Type B pancreatic cell (in vitro differentiated cells): ENCODE results near the gene CCL7. TPM values are rescaled to one million over a fixed set of nuclear protein-coding genes. Genes with fewer than 3 reads are reported as not detected.

Source experiments
- DNase-seq: peaks from one replicate; pipeline ENCODE4 v3.0.0; 2021; ENCODE audit warnings: mixed read lengths; ENCODE audit not compliant: unreplicated experiment; ENCODE audit errors: extremely low spot score
- H3K27ac Mint-ChIP-seq: 2 replicates; pipeline ENCODE4 v1.8.0; 2021; ENCODE audit warnings: mild to moderate bottlenecking, mixed read lengths
- H3K27me3 Mint-ChIP-seq: 2 replicates; pipeline ENCODE4 v1.8.0; 2021; ENCODE audit warnings: mixed read lengths
- H3K36me3 Mint-ChIP-seq: 2 replicates; pipeline ENCODE4 v1.8.0; 2021; ENCODE audit warnings: mixed read lengths
- H3K4me1 Mint-ChIP-seq: one replicate; pipeline ENCODE4 v1.8.0; 2021; ENCODE audit warnings: mixed read lengths; ENCODE audit not compliant: unreplicated experiment
- H3K4me3 Mint-ChIP-seq: 2 replicates; pipeline ENCODE4 v1.8.0; 2021; ENCODE audit warnings: mild to moderate bottlenecking, mixed read lengths
- H3K9me3 Mint-ChIP-seq: 2 replicates; pipeline ENCODE4 v1.8.0; 2021; ENCODE audit warnings: mixed read lengths
- total RNA-seq: library from RNA; stranded (reverse); gene quantifications from 2 replicates; pipeline ENCODE4 v1.2.1, GENCODE V29; 2021; ENCODE audit warnings: low replicate concordance
- TF ChIP-seq, protein P1 (sequence below): fragments of 200-600 bp; sonication (generic); conservative IDR thresholded peaks from 2 replicates; pipeline ENCODE4 v1.5.0; 2021; ENCODE audit warnings: antibody characterized with exemption, mild to moderate bottlenecking

CCL7 gene
- total RNA-seq, 1 donor from 2014 or later, result not detected

GRCh38 chr17:34248511-34249024 lies 21.5 kb upstream of the CCL7 start:
- Mint-ChIP-seq H3K4me3 (no peak overlapping the region), H3K27ac (no peak overlapping the region), H3K9me3 (no peaks in the 10 kb centered on the region), H3K4me1 (peaks cover 16% of the 10 kb centered on the region), H3K36me3 (no peaks in the 10 kb centered on the region), H3K27me3 (peaks cover 9% of the 10 kb centered on the region)
- TF ChIP-seq, protein P1, sequence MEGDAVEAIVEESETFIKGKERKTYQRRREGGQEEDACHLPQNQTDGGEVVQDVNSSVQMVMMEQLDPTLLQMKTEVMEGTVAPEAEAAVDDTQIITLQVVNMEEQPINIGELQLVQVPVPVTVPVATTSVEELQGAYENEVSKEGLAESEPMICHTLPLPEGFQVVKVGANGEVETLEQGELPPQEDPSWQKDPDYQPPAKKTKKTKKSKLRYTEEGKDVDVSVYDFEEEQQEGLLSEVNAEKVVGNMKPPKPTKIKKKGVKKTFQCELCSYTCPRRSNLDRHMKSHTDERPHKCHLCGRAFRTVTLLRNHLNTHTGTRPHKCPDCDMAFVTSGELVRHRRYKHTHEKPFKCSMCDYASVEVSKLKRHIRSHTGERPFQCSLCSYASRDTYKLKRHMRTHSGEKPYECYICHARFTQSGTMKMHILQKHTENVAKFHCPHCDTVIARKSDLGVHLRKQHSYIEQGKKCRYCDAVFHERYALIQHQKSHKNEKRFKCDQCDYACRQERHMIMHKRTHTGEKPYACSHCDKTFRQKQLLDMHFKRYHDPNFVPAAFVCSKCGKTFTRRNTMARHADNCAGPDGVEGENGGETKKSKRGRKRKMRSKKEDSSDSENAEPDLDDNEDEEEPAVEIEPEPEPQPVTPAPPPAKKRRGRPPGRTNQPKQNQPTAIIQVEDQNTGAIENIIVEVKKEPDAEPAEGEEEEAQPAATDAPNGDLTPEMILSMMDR, result no peak
- no peak for DNase-seq

DNA sequence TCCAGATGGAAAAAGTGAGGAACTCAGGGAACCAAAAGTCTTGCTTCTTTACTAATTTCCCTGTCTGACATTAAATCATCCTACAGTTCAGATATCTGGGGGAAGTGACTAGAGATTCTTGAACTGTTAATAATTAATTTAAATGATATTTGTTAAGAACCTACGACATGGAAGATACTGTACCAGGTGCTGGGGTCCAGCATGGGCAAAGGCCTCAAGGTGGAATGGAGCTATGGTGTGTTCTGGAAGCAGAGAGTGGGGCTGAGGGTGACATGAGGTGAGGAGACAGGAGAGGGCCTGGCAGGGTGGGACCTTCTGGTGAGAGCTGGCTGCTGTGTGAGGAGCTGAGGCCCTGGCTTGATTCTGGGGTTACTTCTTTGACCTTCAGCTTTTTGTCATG lies 21.0 kb upstream of the CCL7 start:
- TF ChIP-seq, protein P1, result no peak
- peaks cover 9% of the 10 kb centered on the region for H3K27me3 Mint-ChIP-seq
- peaks cover 18% of the 10 kb centered on the region for H3K4me1 Mint-ChIP-seq
- no peak for DNase-seq
- H3K27ac Mint-ChIP-seq, result no peak overlapping the region
- H3K9me3 Mint-ChIP-seq, result no peaks in the 10 kb centered on the region
- no peak overlapping the region for H3K4me3 Mint-ChIP-seq
- H3K36me3 Mint-ChIP-seq, result no peaks in the 10 kb centered on the region

DNA sequence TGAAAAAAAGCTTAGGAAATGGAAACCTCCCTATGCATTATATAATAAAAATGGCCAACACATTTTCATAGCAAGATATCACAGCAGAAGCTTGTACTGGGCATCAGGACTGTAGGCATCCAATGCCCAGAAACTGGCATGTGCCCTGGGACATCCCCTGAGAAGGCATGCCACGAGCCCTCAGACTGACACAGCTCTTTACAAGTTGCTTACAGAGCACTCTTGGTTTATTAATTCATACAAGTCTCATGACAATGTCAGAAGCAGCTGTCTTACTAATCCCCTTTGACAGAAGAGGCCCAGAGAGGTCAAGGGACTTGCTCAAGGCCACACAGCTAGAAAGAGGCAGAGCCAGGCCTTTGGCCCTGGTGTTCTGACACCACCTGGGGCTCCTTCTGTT lies 20.5 kb upstream of the CCL7 start:
- H3K27me3 Mint-ChIP-seq, result peaks cover 9% of the 10 kb centered on the region
- DNase-seq, result no peak
- no peaks in the 10 kb centered on the region for H3K9me3 Mint-ChIP-seq
- peaks cover 23% of the 10 kb centered on the region for H3K4me1 Mint-ChIP-seq
- no peaks in the 10 kb centered on the region for H3K36me3 Mint-ChIP-seq
- no peak overlapping the region for H3K4me3 Mint-ChIP-seq
- TF ChIP-seq, protein P1, result no peak
- H3K27ac Mint-ChIP-seq, result no peak overlapping the region

GRCh38 chr17:34251186-34251585 lies 18.8 kb upstream of the CCL7 start:
- H3K27me3 Mint-ChIP-seq, result peaks cover 13% of the 10 kb centered on the region
- H3K9me3 Mint-ChIP-seq, result no peaks in the 10 kb centered on the region
- H3K27ac Mint-ChIP-seq, result no peak overlapping the region
- H3K4me1 Mint-ChIP-seq, result peaks cover 30% of the 10 kb centered on the region
- DNase-seq, result no peak
- H3K36me3 Mint-ChIP-seq, result no peaks in the 10 kb centered on the region
- TF ChIP-seq, protein P1, result no peak
- no peak overlapping the region for H3K4me3 Mint-ChIP-seq

GRCh38 chr17:34252095-34252443 lies 18.0 kb upstream of the CCL7 start:
- peaks cover 8% of the 10 kb centered on the region for H3K27me3 Mint-ChIP-seq
- TF ChIP-seq, protein P1, result no peak
- H3K36me3 Mint-ChIP-seq, result no peaks in the 10 kb centered on the region
- no peak overlapping the region for H3K27ac Mint-ChIP-seq
- H3K9me3 Mint-ChIP-seq, result no peaks in the 10 kb centered on the region
- H3K4me3 Mint-ChIP-seq, result no peak overlapping the region
- no peak for DNase-seq
- peaks cover 30% of the 10 kb centered on the region for H3K4me1 Mint-ChIP-seq
